ENCODE results near the gene SCUBE1. TPM values are rescaled to one million over a fixed set of nuclear protein-coding genes. Genes with fewer than 3 reads are reported as not detected.

Gene SCUBE1
- total and polyA plus RNA-seq, 2 donors (not counting 3 experiments of a cell fraction or from before 2014, with no cell fraction given) = 0.07 TPM; not detected in 1

DNA sequence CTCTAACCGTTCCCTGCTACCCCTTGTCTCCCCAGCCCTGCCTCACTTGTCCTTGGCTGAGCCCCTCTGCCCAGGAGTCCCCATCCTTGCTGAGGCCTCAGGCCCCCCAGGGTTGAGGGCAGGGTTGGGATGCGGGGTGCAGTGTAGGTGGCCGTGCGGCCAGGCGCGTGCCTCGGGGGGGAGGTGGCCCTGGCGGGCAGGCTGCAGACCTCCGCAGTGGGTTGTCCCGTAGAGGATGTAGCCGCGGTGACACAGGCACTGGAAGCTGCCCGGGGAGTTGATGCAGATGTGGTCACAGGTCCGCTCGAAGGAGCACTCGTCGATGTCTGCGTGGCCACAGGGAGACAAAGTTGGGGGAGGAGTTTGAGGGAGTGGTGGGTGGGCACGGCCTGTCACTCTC, 114.3 kb downstream of the SCUBE1 start:
- Histone ChIP-seq H3K79me2 (ENCODE audit: control insufficient read depth, insufficient read depth, low read length) (no peaks in the 10 kb centered on the region), H2AFZ (ENCODE audit: low read depth, low read length) (no peak overlapping the region), H3K36me3 (ENCODE audit: control insufficient read depth in 2 of 2, extremely low read depth in 1 of 2, insufficient read depth in 2 of 2, low read length in 2 of 2) (no peaks in the 10 kb centered on the region), H3K27ac (ENCODE audit: insufficient read depth, low read depth, low read length) (no peak overlapping the region), H3K9me1 (replicated peaks; ENCODE audit: control insufficient read depth, extremely low read depth, insufficient read depth, low read length) (no peaks in the 10 kb centered on the region), H3K9ac (replicated peaks; ENCODE audit: extremely low read depth, insufficient read depth, low read length) (no peak overlapping the region), H4K20me1 (replicated peaks; ENCODE audit: control insufficient read depth, extremely low read depth, insufficient read depth, low read length) (no peaks in the 10 kb centered on the region), H3K27me3 (ENCODE audit: control insufficient read depth in 2 of 2, insufficient read depth in 2 of 2, low read length in 2 of 2) (no peaks in the 10 kb centered on the region), H3K4me1 (ENCODE audit: control insufficient read depth, extremely low read depth, insufficient read depth, low read length) (no peaks in the 10 kb centered on the region), H3K4me3 (replicated peaks in 1 of 3; ENCODE audit: insufficient read depth in 1 of 3, low read depth in 1 of 3, low read length in 3 of 3) (no peak overlapping the region), H3K4me2 (ENCODE audit: insufficient read depth, low read length) (no peak overlapping the region), H3K9me3 (replicated peaks; ENCODE audit: control insufficient read depth, insufficient read depth, low read length) (no peaks in the 10 kb centered on the region)
- dilution Hi-C loops (cut with MboI; ENCODE audit: extremely low pct_ligation_motif_present, low sequenced_read_pairs) (no loop called here), intact Hi-C loops (cut with micrococcal nuclease) (loop anchor here (1.0 kb wide), 1 partner anchor 42 kb away; the partner anchor contains the start of gene TTLL12)
- DNase-seq (ENCODE audit: low read depth, low spot score) (no peak), FAIRE-seq (no peak)
- ChIA-PET CTCF (interaction anchor here (0.7 to 7.7 kb wide), 14 partner anchors 10 to 608 kb away, joined by 3 to 89 read pairs (median 4); partner anchors contain the start of genes BIK and TTLL12), POLR2A (no interaction called here)
- TF ChIP-seq MAX (IDR thresholded peaks at IDR 0.05; ENCODE audit: insufficient read depth, insufficient read length) (no peak), GATA2 (IDR thresholded peaks at IDR 0.05; ENCODE audit: insufficient read depth, insufficient read length, low read depth, low read length) (no peak), JUN (IDR thresholded peaks at IDR 0.05; ENCODE audit: borderline replicate concordance, insufficient read depth, insufficient read length, low read depth) (no peak), POLR2A (IDR thresholded peaks at IDR 0.05; ENCODE audit: low read depth, low read length) (no peak), CTCF (IDR thresholded peaks at IDR 0.05; ENCODE audit: extremely low read depth in 1 of 2, insufficient read depth in 1 of 2, low read depth in 1 of 2, low read length in 2 of 2) (no peak), EZH2 (IDR thresholded peaks at IDR 0.05; ENCODE audit: borderline replicate concordance, low read depth, low read length, severe bottlenecking) (no peak), POLR2AphosphoS5 (IDR thresholded peaks at IDR 0.05; ENCODE audit: insufficient read depth, low read depth, low read length) (no peak), FOS (IDR thresholded peaks at IDR 0.05; ENCODE audit: borderline replicate concordance, insufficient read depth, low read length) (no peak), MYC (IDR thresholded peaks at IDR 0.05; ENCODE audit: low read depth, low read length) (no peak)
- BruUV-seq (replicated peaks) = no TSS peak

Data from endothelial cell of umbilical vein (primary cell).